Esophagus squamous epithelium (tissue), 5 donors: ENCODE results near the gene ITIH5. TPM values are rescaled to one million over a fixed set of nuclear protein-coding genes. Genes with fewer than 3 reads are reported as not detected.

ENCODE experiments used
- DNase-seq: peaks from one replicate; lab custom pipeline; 2025; lab: John Stamatoyannopoulos, UW
- H3K27ac ChIP-seq, 4 donors: fragments of 200-600 bp; sonication (generic); one replicate each; pipeline ENCODE4 v1.5.1; 2016 to 2019; ENCODE audit warnings: mild to moderate bottlenecking in 1 of 4
- H3K27me3 ChIP-seq, 4 donors: fragments of 200-600 bp; sonication (generic); 1 replicate in 3 of 4; 2 replicates in 1 of 4; pipeline versions ENCODE4 v1.5.1 to v1.6.0; 2017 to 2021; ENCODE audit warnings: antibody characterized with exemption in 1 of 4
- H3K36me3 ChIP-seq, 3 donors: fragments of 200-600 bp; sonication (generic); one replicate each; pipeline ENCODE4 v1.5.1; 2016 to 2019
- H3K4me1 ChIP-seq, 3 donors: fragments of 200-600 bp; sonication (generic); one replicate each; pipeline ENCODE4 v1.5.1; 2017 to 2019
- H3K4me3 ChIP-seq, 4 donors: fragments of 200-600 bp; sonication (generic); 1 replicate in 3 of 4; 2 replicates in 1 of 4; pipeline ENCODE4 v1.5.1; 2016 to 2019; ENCODE audit warnings: mild to moderate bottlenecking in 2 of 4, moderate library complexity in 1 of 4
- H3K9me3 ChIP-seq, 3 donors: fragments of 200-600 bp; sonication (generic); one replicate each; pipeline ENCODE4 v1.5.1; 2016 to 2019
- POLR2A ChIP-seq, 4 donors: fragments of 450-650 bp; IDR thresholded peaks; one replicate each; pipeline ENCODE4 v1.6.1; 2017; ENCODE audit warnings: antibody characterized with exemption in 4 of 4, mild to moderate bottlenecking in 4 of 4, moderate library complexity in 3 of 4
- WGBS, 2 donors: methylation state at CpG; one replicate each; pipeline ENCODE4 v1.1.5; 2018; 5-methylcytosine and 5-hydroxymethylcytosine counted together
- intact Hi-C: fragments of 100-400 bp; cut with DNase I; formaldehyde crosslinking; loops from one replicate; pipeline ENCODE4 v1.15.0; 2022
- total RNA-seq, 4 donors: library from RNA; depleted of rRNA; stranded (reverse); fragments of >200 nt; gene quantifications; one replicate each; pipeline ENCODE4 v1.1.0, GENCODE V29; 2016
- TF ChIP-seq, protein P1 (sequence below), 6 experiments: fragments of 450-650 bp in 4 of 6; fragments of 200-600 bp in 2 of 6; sonication (generic) in 2 of 6; IDR thresholded peaks; one replicate each; pipeline ENCODE4 v1.5.1; 2016 to 2019; ENCODE audit warnings: antibody characterized with exemption in 6 of 6, mild to moderate bottlenecking in 4 of 6, moderate library complexity in 4 of 6
- donor health status: DM: yes; HTN: yes; CAD: no.

Gene ITIH5
- total RNA-seq, 4 donors from 2014 or later, result 2.2 to 21.4 (median 3.3) TPM

GRCh38 chr10:7551289-7551688 lies 115.5 kb downstream of the ITIH5 start:
- 82 to 96% methylated on average over 2 to 6 of the region's 6 CpGs for WGBS, 2 donors
- Histone ChIP-seq H3K4me3 (no peak overlapping the region), H3K36me3 (no peaks in the 10 kb centered on the region), H3K27ac (peak overlapping the region in 3 of 4 donors; percentile 34 to 57 (median 48)), H3K27me3 (peaks cover 0 to 3% (median 0%) of the 10 kb centered on the region in 4 donors), H3K4me1 (peaks cover 0 to 36% (median 13%) of the 10 kb centered on the region in 3 donors), H3K9me3 (no peaks in the 10 kb centered on the region)
- intact Hi-C loops, result no loop called here
- no peak for DNase-seq
- TF ChIP-seq, protein P1, sequence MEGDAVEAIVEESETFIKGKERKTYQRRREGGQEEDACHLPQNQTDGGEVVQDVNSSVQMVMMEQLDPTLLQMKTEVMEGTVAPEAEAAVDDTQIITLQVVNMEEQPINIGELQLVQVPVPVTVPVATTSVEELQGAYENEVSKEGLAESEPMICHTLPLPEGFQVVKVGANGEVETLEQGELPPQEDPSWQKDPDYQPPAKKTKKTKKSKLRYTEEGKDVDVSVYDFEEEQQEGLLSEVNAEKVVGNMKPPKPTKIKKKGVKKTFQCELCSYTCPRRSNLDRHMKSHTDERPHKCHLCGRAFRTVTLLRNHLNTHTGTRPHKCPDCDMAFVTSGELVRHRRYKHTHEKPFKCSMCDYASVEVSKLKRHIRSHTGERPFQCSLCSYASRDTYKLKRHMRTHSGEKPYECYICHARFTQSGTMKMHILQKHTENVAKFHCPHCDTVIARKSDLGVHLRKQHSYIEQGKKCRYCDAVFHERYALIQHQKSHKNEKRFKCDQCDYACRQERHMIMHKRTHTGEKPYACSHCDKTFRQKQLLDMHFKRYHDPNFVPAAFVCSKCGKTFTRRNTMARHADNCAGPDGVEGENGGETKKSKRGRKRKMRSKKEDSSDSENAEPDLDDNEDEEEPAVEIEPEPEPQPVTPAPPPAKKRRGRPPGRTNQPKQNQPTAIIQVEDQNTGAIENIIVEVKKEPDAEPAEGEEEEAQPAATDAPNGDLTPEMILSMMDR (IDR thresholded peaks at IDR 0.05), result no peak
- TF ChIP-seq POLR2A (IDR thresholded peaks at IDR 0.05), result no peak

DNA sequence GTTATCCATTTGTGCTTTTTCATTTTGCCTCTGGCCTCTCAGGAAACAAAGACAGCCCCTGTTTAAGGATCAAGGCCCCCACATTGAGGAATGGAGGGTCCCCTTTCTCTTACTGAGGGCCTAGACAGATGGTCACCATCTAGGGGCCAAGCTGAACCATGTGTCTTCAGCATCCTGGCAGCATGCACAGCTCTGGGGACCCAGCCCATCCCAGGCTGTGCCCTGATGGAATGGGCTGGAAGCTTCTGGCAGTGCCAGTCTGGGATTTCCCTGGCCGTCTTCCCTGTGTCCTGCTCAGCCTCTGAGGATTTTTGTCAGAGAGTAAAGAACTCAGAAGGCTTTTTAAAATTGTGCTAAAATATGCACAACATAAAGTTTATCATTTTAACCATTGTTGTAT lies 116.8 kb downstream of the ITIH5 start:
- no peaks in the 10 kb centered on the region for H3K9me3 ChIP-seq
- peaks cover 0 to 3% (median 0%) of the 10 kb centered on the region in 4 donors for H3K27me3 ChIP-seq
- H3K4me3 ChIP-seq, result no peak overlapping the region
- H3K4me1 ChIP-seq, result peaks cover 0 to 32% (median 13%) of the 10 kb centered on the region in 3 donors
- no peaks in the 10 kb centered on the region for H3K36me3 ChIP-seq
- no peak for DNase-seq
- WGBS, 2 donors, result 42 to 67% methylated on average over 1 of the region's 1 CpG
- TF ChIP-seq POLR2A (IDR thresholded peaks at IDR 0.05), result no peak
- TF ChIP-seq, protein P1 (IDR thresholded peaks at IDR 0.05), result no peak
- H3K27ac ChIP-seq, result no peak overlapping the region
- intact Hi-C loops, result no loop called here

- peak overlapping the region in 3 of 4 donors; percentile 25 to 72 (median 55) for H3K27ac ChIP-seq
- WGBS, 2 donors, result 23 to 31% methylated on average over 3 to 4 of the region's 6 CpGs
- intact Hi-C loops, result no loop called here
- H3K4me1 ChIP-seq, result peaks cover 0 to 54% (median 20%) of the 10 kb centered on the region in 3 donors
- no peak for DNase-seq
- H3K4me3 ChIP-seq, result no peak overlapping the region
- no peak for TF ChIP-seq POLR2A (IDR thresholded peaks at IDR 0.05)
- TF ChIP-seq, protein P1 (IDR thresholded peaks at IDR 0.05), result no peak
- peaks cover 0 to 3% (median 0%) of the 10 kb centered on the region in 4 donors for H3K27me3 ChIP-seq
- H3K36me3 ChIP-seq, result no peaks in the 10 kb centered on the region
- H3K9me3 ChIP-seq, result no peaks in the 10 kb centered on the region
Measured at GRCh38 chr10:7547829-7548228, 118.9 kb downstream of the ITIH5 start.

DNA sequence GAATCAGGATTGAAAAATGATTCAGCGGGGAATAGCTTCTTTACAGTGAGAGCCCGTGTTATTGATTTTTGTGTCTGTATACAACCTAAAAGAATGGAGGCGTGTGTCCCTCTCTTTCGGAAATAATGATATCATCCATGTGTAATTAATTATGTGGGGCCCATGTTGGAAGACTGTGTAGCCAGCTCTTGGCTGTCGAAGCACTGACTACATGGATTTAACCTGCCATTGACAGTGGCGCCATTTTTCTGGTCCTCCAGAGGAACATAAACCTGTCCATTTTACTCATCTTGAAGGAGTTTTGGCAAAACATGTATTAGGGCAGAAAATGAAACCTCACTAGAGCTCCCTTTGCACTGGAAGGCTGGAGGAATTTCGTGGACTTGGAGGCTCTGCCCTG lies 119.6 kb downstream of the ITIH5 start:
- H3K27ac ChIP-seq, result peak overlapping the region in 3 of 4 donors; percentile 25 to 72 (median 55)
- no peak overlapping the region for H3K4me3 ChIP-seq
- peaks cover 0 to 54% (median 21%) of the 10 kb centered on the region in 3 donors for H3K4me1 ChIP-seq
- intact Hi-C loops, result no loop called here
- H3K27me3 ChIP-seq, result peaks cover 0 to 3% (median 0%) of the 10 kb centered on the region in 4 donors
- DNase-seq, result no peak
- H3K36me3 ChIP-seq, result no peaks in the 10 kb centered on the region
- H3K9me3 ChIP-seq, result no peaks in the 10 kb centered on the region
- 76 to 77% methylated on average over 6 to 7 of the region's 7 CpGs for WGBS, 2 donors
- TF ChIP-seq, protein P1 (IDR thresholded peaks at IDR 0.05), result no peak
- TF ChIP-seq POLR2A (IDR thresholded peaks at IDR 0.05), result no peak

- H3K4me3 ChIP-seq, result no peak overlapping the region
- no peak for TF ChIP-seq POLR2A (IDR thresholded peaks at IDR 0.05)
- TF ChIP-seq, protein P1 (IDR thresholded peaks at IDR 0.05), result no peak
- H3K27ac ChIP-seq, result peak overlapping the region in 3 of 4 donors; percentile 19 to 30 (median 27)
- WGBS, 2 donors, result 84 to 88% methylated on average over 9 to 10 of the region's 10 CpGs
- no peaks in the 10 kb centered on the region for H3K9me3 ChIP-seq
- H3K36me3 ChIP-seq, result no peaks in the 10 kb centered on the region
- peaks cover 0 to 54% (median 22%) of the 10 kb centered on the region in 3 donors for H3K4me1 ChIP-seq
- no peak for DNase-seq
- no peaks in the 10 kb centered on the region for H3K27me3 ChIP-seq
- intact Hi-C loops, result no loop called here
Measured at GRCh38 chr10:7546385-7546967, 120.3 kb downstream of the ITIH5 start.
